Peyer's patch (tissue), 4 donors: ENCODE measurements around the gene NOX4. TPM values are rescaled to one million over a fixed set of nuclear protein-coding genes. Genes with fewer than 3 reads are reported as not detected.
"Not testable (repeated sequence)": the region's sequence is repeated elsewhere in the genome, so short reads cannot be mapped to it uniquely, and the experiment has no call there.

ENCODE experiments used
- DNase-seq, 3 donors: peaks; one replicate each; pipeline ENCODE4 v3.0.0-alpha.2; 2017 to 2019
- H3K27ac ChIP-seq, 4 donors: fragments of 200-600 bp; sonication (generic); one replicate each; pipeline ENCODE4 v1.5.1; 2016 to 2019
- H3K27me3 ChIP-seq, 2 donors: fragments of 200-600 bp; sonication (generic); one replicate each; pipeline ENCODE4 v1.5.1; 2019
- H3K36me3 ChIP-seq, 3 donors: fragments of 200-600 bp; sonication (generic); one replicate each; pipeline ENCODE4 v1.5.1; 2016 to 2019
- H3K4me1 ChIP-seq, 4 donors: fragments of 200-600 bp; sonication (generic); one replicate each; pipeline ENCODE4 v1.5.1; 2016 to 2019
- H3K4me3 ChIP-seq, 4 donors: fragments of 200-600 bp; sonication (generic); 1 replicate in 3 of 4; 2 replicates in 1 of 4; pipeline ENCODE4 v1.5.1; 2016 to 2019; ENCODE audit warnings: mild to moderate bottlenecking in 1 of 4
- H3K9me3 ChIP-seq, 4 donors: fragments of 200-600 bp; sonication (generic); one replicate each; pipeline ENCODE4 v1.5.1; 2016 to 2019; ENCODE audit warnings: mild to moderate bottlenecking in 1 of 4
- POLR2A ChIP-seq, 2 donors: fragments of 450-650 bp; IDR thresholded peaks; one replicate each; pipeline ENCODE4 v1.5.1; 2017; ENCODE audit warnings: antibody characterized with exemption in 2 of 2, mild to moderate bottlenecking in 2 of 2, moderate library complexity in 2 of 2
- total RNA-seq, 4 donors: library from RNA; depleted of rRNA; stranded (reverse); fragments of >200 nt; gene quantifications; one replicate each; pipeline ENCODE4 v1.1.0, GENCODE V29; 2016
- TF ChIP-seq, protein P1 (sequence below), 6 experiments: fragments of 450-650 bp in 4 of 6; fragments of 200-600 bp in 2 of 6; sonication (generic) in 1 of 6; IDR thresholded peaks; one replicate each; pipeline ENCODE4 v1.5.1; 2017 to 2019; ENCODE audit warnings: antibody characterized with exemption in 6 of 6, mild to moderate bottlenecking in 3 of 6, moderate library complexity in 1 of 6

NOX4 gene
- total RNA-seq, 4 donors from 2014 or later = 0.80 to 2.5 TPM; not detected in 2

DNA sequence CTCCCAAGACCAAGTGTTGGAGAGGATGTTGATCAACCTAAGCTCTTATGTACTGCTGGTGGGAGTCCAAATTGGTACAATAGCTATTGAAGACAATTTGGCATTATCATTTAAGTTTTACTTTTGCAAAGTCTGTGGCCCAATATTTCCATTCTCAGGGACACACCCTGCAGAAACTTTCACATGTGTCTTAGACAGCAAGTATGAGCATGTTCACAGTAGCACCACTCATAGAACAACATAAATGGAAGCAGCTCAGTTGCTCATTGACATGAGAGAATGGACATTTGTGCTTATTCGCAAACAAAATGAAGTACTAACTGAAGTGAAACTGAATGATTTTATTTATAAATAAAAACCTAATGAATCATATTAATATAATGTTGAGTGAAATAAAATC lies 135.5 kb downstream of the NOX4 start:
- Histone ChIP-seq H3K9me3 (no peaks in the 10 kb centered on the region), H3K36me3 (no peaks in the 10 kb centered on the region), H3K27ac (no peak overlapping the region), H3K4me3 (no peak overlapping the region), H3K27me3 (no peaks in the 10 kb centered on the region), H3K4me1 (no peaks in the 10 kb centered on the region)
- TF ChIP-seq POLR2A (IDR thresholded peaks at IDR 0.05) = no peak
- TF ChIP-seq, protein P1, sequence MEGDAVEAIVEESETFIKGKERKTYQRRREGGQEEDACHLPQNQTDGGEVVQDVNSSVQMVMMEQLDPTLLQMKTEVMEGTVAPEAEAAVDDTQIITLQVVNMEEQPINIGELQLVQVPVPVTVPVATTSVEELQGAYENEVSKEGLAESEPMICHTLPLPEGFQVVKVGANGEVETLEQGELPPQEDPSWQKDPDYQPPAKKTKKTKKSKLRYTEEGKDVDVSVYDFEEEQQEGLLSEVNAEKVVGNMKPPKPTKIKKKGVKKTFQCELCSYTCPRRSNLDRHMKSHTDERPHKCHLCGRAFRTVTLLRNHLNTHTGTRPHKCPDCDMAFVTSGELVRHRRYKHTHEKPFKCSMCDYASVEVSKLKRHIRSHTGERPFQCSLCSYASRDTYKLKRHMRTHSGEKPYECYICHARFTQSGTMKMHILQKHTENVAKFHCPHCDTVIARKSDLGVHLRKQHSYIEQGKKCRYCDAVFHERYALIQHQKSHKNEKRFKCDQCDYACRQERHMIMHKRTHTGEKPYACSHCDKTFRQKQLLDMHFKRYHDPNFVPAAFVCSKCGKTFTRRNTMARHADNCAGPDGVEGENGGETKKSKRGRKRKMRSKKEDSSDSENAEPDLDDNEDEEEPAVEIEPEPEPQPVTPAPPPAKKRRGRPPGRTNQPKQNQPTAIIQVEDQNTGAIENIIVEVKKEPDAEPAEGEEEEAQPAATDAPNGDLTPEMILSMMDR (IDR thresholded peaks at IDR 0.05) = no peak
- no peak for DNase-seq

DNA sequence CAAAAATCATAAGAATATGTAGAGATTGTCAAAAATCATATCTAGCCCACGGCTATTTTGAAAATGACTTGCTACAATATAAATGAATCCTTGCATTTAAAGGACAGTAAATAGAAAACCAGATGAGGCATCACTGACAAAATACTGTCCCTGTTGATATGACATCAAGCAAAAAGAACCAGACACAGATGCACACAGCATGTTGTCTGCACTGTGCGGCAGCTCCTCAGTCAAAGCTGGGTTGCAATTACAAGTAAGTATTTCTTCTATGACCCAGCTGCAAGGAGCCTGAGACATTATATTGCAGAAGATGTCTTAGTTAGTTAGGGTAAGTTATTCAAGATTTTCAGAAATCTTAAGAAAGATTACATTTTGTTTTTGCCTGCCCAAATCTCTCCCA lies 136.7 kb downstream of the NOX4 start:
- DNase-seq, H3K4me3 ChIP-seq, H3K4me1 ChIP-seq, H3K27ac ChIP-seq, H3K9me3 ChIP-seq, H3K36me3 ChIP-seq, H3K27me3 ChIP-seq: not testable (repeated sequence)

DNA sequence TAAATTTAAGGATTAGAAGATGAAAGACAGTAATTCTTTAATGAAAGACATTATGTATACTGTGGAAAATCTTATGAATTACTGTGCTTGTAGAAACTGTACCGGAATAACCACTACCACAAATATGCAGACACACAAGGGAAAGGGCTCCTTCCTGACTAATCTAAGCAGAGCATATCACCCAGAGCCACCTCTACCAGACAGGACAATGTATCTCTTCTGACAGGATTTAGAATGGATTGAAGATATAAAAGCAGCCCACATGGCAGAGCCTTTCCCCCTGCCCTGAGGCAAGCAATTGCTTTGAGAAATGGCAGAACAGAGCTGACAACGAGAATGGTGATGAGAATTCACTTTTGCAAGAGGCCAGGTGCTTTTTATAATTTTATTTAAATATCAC lies 144.1 kb downstream of the NOX4 start:
- H3K9me3 ChIP-seq = no peaks in the 10 kb centered on the region

DNA sequence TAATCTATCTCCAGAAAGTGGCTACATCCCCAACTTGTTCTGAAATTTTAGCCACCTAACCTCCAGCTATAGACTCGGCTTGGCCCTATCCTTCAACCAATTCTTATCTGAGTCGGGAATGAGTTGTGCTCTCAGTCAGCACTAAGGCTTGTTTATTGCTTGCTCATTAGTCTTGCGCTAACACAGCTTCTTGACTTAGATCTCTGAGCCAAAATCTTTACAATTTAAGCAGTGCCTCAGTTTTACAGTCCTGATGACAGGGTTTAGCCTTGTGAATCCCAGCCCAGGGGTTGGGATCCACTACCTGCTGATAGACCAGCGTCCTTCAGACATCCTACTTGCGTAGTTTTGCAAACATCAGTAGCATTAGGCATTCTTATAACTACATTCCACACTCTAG lies 144.6 kb downstream of the NOX4 start:
- H3K9me3 ChIP-seq = no peaks in the 10 kb centered on the region
- no peak for DNase-seq
- TF ChIP-seq, protein P1 (IDR thresholded peaks at IDR 0.05) = no peak
- TF ChIP-seq POLR2A (IDR thresholded peaks at IDR 0.05) = no peak
- no peaks in the 10 kb centered on the region for H3K36me3 ChIP-seq
- H3K4me3 ChIP-seq = no peak overlapping the region
- H3K27ac ChIP-seq = no peak overlapping the region
- H3K4me1 ChIP-seq = no peaks in the 10 kb centered on the region
- H3K27me3 ChIP-seq = no peaks in the 10 kb centered on the region

More for the DNA sequence above, 144.1 kb downstream of the NOX4 start:
- no peak overlapping the region for H3K27ac ChIP-seq
- DNase-seq = no peak
- no peaks in the 10 kb centered on the region for H3K4me1 ChIP-seq
- no peak for TF ChIP-seq POLR2A (IDR thresholded peaks at IDR 0.05)
- TF ChIP-seq, protein P1 (IDR thresholded peaks at IDR 0.05) = no peak
- no peaks in the 10 kb centered on the region for H3K27me3 ChIP-seq
- no peak overlapping the region for H3K4me3 ChIP-seq
- no peaks in the 10 kb centered on the region for H3K36me3 ChIP-seq

DNA sequence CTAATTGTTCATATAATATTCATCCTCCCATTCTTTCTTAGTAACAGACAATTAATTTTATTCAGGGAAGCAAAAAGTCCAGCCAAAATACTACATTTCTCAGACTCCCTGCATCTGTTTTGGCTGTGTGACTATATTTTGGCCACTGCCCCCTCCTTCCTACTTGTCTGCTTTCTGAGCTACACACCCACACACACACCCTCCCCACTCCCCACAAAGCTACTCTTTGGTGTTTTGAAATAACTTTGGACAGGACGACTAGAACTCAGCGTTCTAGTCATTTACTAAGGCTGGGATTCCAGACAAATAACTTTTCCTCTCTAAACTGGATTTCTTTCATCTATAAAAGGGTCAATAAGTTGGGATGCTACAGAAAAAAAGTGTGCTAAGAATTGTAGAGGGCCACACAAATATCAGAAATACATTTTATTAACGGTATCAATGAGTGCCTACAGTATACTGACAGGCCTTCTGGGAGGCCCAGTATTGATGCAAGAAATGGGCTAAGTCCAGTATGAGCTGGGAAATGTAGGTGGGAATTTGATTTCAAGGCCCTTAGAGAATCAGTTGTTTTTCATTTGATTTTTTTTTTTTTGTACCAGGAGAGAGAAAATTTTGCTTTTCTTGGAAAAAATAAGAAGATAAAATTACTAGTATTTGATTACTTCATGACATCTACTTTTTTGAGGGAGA lies 148.1 kb downstream of the NOX4 start:
- peak overlapping the region in 1 of 4 donors; percentile 6 for H3K27ac ChIP-seq
- not testable (repeated sequence) for H3K27me3 ChIP-seq, H3K4me3 ChIP-seq, H3K4me1 ChIP-seq, H3K9me3 ChIP-seq, H3K36me3 ChIP-seq
- peak in 1 of 3 donors; percentile 53 for DNase-seq

DNA sequence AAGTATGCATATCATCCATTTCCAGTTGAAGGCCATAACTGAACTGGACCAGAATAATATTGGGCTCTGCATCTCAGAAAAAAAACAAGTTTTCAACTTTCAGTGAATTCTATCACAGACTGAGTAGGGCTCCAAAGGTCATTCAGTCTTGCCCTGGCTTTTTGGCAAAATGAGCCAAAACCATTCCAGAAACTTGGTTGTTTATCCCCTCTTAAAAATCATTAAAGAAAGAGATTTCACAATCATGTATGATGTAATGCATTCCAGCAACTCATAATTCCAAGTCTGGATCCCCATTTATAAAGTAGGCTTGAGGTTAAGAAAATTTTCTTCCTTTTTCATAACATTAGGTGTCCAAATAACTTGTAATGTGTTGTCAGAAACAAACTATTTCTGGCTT lies 150.7 kb downstream of the NOX4 start:
- not testable (repeated sequence) for H3K27ac ChIP-seq, DNase-seq, H3K4me3 ChIP-seq, H3K27me3 ChIP-seq, H3K4me1 ChIP-seq, H3K36me3 ChIP-seq, H3K9me3 ChIP-seq

DNA sequence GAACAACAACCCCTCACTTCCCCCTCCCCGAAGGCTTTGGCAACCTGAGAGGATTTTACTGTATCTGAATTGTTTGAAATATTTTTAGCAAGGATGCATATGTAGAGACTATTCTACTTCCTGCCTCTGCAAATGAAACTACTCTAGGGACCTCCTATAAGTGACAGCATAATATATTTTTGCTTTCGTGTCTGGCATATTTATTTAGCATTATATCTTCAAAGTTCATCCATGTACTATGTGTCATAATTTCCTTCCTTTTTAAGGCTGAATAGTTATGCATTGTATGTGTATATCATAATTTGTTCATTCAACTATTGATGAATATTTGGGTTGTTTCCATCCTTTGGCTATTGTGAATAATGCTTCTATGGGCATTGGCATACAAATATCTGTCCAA lies 153.1 kb downstream of the NOX4 start:
- H3K36me3 ChIP-seq, H3K27ac ChIP-seq, DNase-seq, H3K9me3 ChIP-seq, H3K4me1 ChIP-seq, H3K4me3 ChIP-seq, H3K27me3 ChIP-seq: not testable (repeated sequence)

DNA sequence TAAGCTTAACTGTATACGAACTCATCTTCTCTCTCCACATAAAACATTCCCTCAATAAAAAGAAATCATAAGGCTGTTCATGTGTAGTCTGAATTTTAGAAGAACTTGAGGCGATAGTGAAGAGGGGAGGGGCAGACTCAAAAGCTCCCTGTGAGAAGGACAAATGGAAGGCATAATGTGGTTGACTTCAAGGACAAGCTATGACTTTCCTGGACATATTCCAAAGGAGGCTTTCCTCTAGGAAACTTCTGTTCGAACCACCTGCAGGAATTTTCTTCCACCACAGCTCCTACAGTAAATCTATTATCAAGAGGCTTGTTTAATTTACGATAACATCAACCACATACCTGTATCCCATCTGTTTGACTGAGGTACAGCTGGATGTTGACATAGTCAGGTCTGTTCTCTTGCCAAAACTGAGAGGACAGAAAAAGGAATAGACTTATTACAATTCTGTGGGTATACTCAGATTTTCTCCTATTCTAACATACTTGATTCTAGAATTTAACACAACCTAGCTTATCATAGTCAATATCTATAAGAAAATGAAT lies 154.0 kb downstream of the NOX4 start:
- not testable (repeated sequence) for DNase-seq, H3K36me3 ChIP-seq, H3K4me1 ChIP-seq, H3K9me3 ChIP-seq, H3K27ac ChIP-seq, H3K27me3 ChIP-seq, H3K4me3 ChIP-seq
